Measurements from ENCODE around the gene ATN1. TPM values are rescaled to one million over a fixed set of nuclear protein-coding genes. Genes with fewer than 3 reads are reported as not detected.

ATN1 gene
- total and polyA plus RNA-seq, 2 of the 8 experiments (the other 6 are each of a cell fraction or from before 2014, with no cell fraction given) = 20.6 to 73.4 TPM

DNA sequence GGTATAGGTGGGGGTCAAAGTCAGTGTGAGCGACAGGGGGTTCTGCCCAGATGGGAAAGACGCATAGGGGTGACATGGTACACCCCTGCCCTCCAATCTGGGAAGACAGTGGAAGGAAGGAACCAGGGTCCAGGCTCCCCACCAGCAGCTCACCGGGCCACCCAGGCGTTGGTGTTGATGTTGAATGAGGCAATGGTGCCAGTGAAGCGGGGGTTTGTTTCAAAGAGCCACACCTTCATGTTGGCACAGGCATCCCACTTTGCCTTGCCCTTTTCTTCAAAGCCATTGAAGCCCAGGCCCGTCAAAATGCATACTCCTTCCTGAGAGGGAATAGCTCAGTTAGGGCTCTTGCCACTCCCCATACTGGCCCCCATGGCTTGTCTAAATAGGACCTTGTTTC, 50.4 kb downstream of the ATN1 start:
- H2BK15ac ChIP-seq (ENCODE audit: low read length) = no peak overlapping the region
- H3K23me2 ChIP-seq (ENCODE audit: low read depth, low read length) = no peaks in the 10 kb centered on the region
- H2BK20ac ChIP-seq (ENCODE audit: low read length) = no peak overlapping the region
- 77% methylated on average over 6 of the region's 6 CpGs; no CpG with 5 or more reads in 1 of the 2 experiments for WGBS, 2 experiments (ENCODE audit: extremely low coverage in 1 of 2, insufficient coverage in 1 of 2, insufficient read length in 1 of 2, insufficient replicate concordance in 2 of 2, low coverage in 1 of 2, low lambda C conversion rate in 2 of 2, missing lambda C conversion rate in 1 of 2)
- ChIA-PET POLR2A (ENCODE audit: partially characterized antibody) (interaction anchor here (0.6 to 30.5 kb wide), 21 partner anchors 8 to 554 kb away, joined by 3 to 1596 read pairs (median 4); partner anchors contain the start of genes ATN1, C12orf57, CLSTN3 and PTPN6), CTCF (ENCODE audit: partially characterized antibody) (interaction anchor here (0.6 to 1.9 kb wide), 13 partner anchors 12 to 1729 kb away, joined by 3 to 10 read pairs (median 3); partner anchors contain the start of genes C12orf57 and RNU7-1)
- TF ChIP-seq CBX8 (IDR thresholded peaks at IDR 0.05; ENCODE audit: borderline replicate concordance, low read depth, low read length) (no peak), USF2 (IDR thresholded peaks at IDR 0.05; ENCODE audit: low read length) (no peak), FOSL1 (IDR thresholded peaks at IDR 0.05; ENCODE audit: insufficient read depth, low read depth, low read length) (no peak), KDM1A (IDR thresholded peaks at IDR 0.05; ENCODE audit: borderline replicate concordance, low read length) (no peak), RXRA (IDR thresholded peaks at IDR 0.05; ENCODE audit: insufficient read depth, low read depth, low read length) (no peak), SAP30 (IDR thresholded peaks at IDR 0.05; ENCODE audit: insufficient read depth, insufficient replicate concordance, low read length) (no peak), SUZ12 (IDR thresholded peaks at IDR 0.05; ENCODE audit: low read length) (no peak), ASH2L (IDR thresholded peaks at IDR 0.05; ENCODE audit: low read length) (no peak)
- TF ChIP-seq, protein P1, sequence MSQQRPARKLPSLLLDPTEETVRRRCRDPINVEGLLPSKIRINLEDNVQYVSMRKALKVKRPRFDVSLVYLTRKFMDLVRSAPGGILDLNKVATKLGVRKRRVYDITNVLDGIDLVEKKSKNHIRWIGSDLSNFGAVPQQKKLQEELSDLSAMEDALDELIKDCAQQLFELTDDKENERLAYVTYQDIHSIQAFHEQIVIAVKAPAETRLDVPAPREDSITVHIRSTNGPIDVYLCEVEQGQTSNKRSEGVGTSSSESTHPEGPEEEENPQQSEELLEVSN (IDR thresholded peaks at IDR 0.05) = no peak
- DNase-seq (ENCODE audit: low read depth in 1 of 2, low spot score in 2 of 2) = no peak
- H3K27ac ChIP-seq (ENCODE audit: low read depth, low read length) = no peak overlapping the region
- H3K4me1 ChIP-seq (replicated peaks in 1 of 4; ENCODE audit: control insufficient read depth in 3 of 4, insufficient read depth in 4 of 4, low read length in 3 of 4) = peaks cover 0 to 6% (median under 1%) of the 10 kb centered on the region in 4 experiments; a peak in 2 of 7 replicates
- no peak overlapping the region for H2BK12ac ChIP-seq (ENCODE audit: low read depth, low read length)
- H3K4me3 ChIP-seq (ENCODE audit: extremely low read depth in 1 of 4, insufficient read depth in 2 of 4, low read depth in 3 of 4, low read length in 4 of 4) = no peak overlapping the region
- no peak overlapping the region for H3K56ac ChIP-seq (replicated peaks; ENCODE audit: insufficient read length, low read depth, low read length)
- no peak overlapping the region for H2BK5ac ChIP-seq (ENCODE audit: low read depth, low read length)
- FAIRE-seq = no peak
- H3K23ac ChIP-seq (ENCODE audit: insufficient read length) = no peak overlapping the region
- H3K14ac ChIP-seq (ENCODE audit: insufficient read length) = no peak overlapping the region
- no peak overlapping the region for H4K91ac ChIP-seq (replicated peaks; ENCODE audit: insufficient read length, low read length)
- H3K18ac ChIP-seq (ENCODE audit: extremely low read depth, low read length) = no peak overlapping the region
- H3K9ac ChIP-seq (replicated peaks in 1 of 4; ENCODE audit: extremely low read depth in 1 of 4, low read depth in 3 of 4, low read length in 3 of 4) = no peak overlapping the region; a peak in 1 of 7 replicates
- no peak overlapping the region for H2AFZ ChIP-seq (ENCODE audit: low read length)
- H3K9me3 ChIP-seq (ENCODE audit: insufficient read depth in 2 of 2, low read depth in 1 of 2, low read length in 1 of 2) = no peaks in the 10 kb centered on the region
- no peak overlapping the region for H3K4me2 ChIP-seq (ENCODE audit: insufficient read depth in 1 of 2, low read depth in 2 of 2, low read length in 2 of 2)
- peaks cover 27 to 81% (median 54%) of the 10 kb centered on the region in 4 experiments for H3K36me3 ChIP-seq (ENCODE audit: control insufficient read depth in 2 of 4, insufficient read depth in 4 of 4, low read length in 3 of 4)
- H2BK120ac ChIP-seq (replicated peaks; ENCODE audit: low read depth, low read length) = no peak overlapping the region
- H3K4ac ChIP-seq (replicated peaks; ENCODE audit: insufficient read length, low read depth, low read length) = no peak overlapping the region
- H4K8ac ChIP-seq (ENCODE audit: extremely low read depth, insufficient read depth, low read length) = no peak overlapping the region
- H3K79me2 ChIP-seq (ENCODE audit: control insufficient read depth in 1 of 2, insufficient read depth in 2 of 2, low read length in 2 of 2) = no peaks in the 10 kb centered on the region
- H3K27me3 ChIP-seq (replicated peaks in 1 of 4; ENCODE audit: control insufficient read depth in 3 of 4, extremely low read depth in 1 of 4, insufficient read depth in 3 of 4, low read length in 3 of 4) = no peaks in the 10 kb centered on the region
- peaks cover 8 to 9% of the 10 kb centered on the region in 2 experiments for H4K20me1 ChIP-seq (replicated peaks in 1 of 2; ENCODE audit: control insufficient read depth in 1 of 2, insufficient read depth in 2 of 2, low read length in 2 of 2)
- no peak overlapping the region for H2AK5ac ChIP-seq (ENCODE audit: low read depth, low read length)
- 0 out of 2 replicates have a peak, but pooled peaks cover 2% of the 10 kb centered on the region for H3K79me1 ChIP-seq (ENCODE audit: low read depth, low read length)
- no peak overlapping the region for H4K5ac ChIP-seq (ENCODE audit: insufficient read length, low read depth, low read length)

Measured in H1 (cell line).